Astrocyte (in vitro differentiated cells and primary cell): ENCODE measurements around the gene DNAH2. TPM values are rescaled to one million over a fixed set of nuclear protein-coding genes. Genes with fewer than 3 reads are reported as not detected.

Experiments used
- DNase-seq: peaks from one replicate; pipeline ENCODE4 v3.0.0-alpha.2; 2010; ENCODE audit warnings: low read depth
- FAIRE-seq: peaks from 2 replicates; lab custom pipeline; 2011; peaks lifted over from hg19 to GRCh38; lab: Jason Lieb, UNC
- H2AFZ ChIP-seq: 2 replicates; pipeline ENCODE4 v1.6.0; 2012; ENCODE audit warnings: low read depth, low read length, inconsistent platforms
- H3K27ac ChIP-seq: 2 replicates; pipeline ENCODE4 v1.5.1; 2011; ENCODE audit warnings: low read depth, low read length, inconsistent platforms
- H3K27me3 ChIP-seq: 2 replicates; pipeline ENCODE4 v1.6.0; 2011; ENCODE audit warnings: low read length, inconsistent platforms; ENCODE audit not compliant: insufficient read depth
- H3K36me3 ChIP-seq: 2 replicates; pipeline ENCODE4 v1.5.1; 2011; ENCODE audit warnings: low read length, inconsistent platforms; ENCODE audit not compliant: insufficient read depth
- H3K4me1 ChIP-seq: 2 replicates; pipeline ENCODE4 v1.5.1; 2011; ENCODE audit warnings: low read length, inconsistent platforms; ENCODE audit not compliant: insufficient read depth
- H3K4me2 ChIP-seq: 2 replicates; pipeline ENCODE4 v1.6.0; 2012; ENCODE audit warnings: low read length, inconsistent platforms
- H3K4me3 ChIP-seq: 2 replicates; pipeline ENCODE4 v1.5.1; 2011; ENCODE audit warnings: low read depth, mild to moderate bottlenecking, low read length, inconsistent platforms; ENCODE audit not compliant: insufficient read depth
- H3K79me2 ChIP-seq: 2 replicates; pipeline ENCODE4 v1.6.0; 2012; ENCODE audit warnings: mild to moderate bottlenecking, low read length, inconsistent platforms; ENCODE audit not compliant: insufficient read depth
- H3K9ac ChIP-seq: 2 replicates; pipeline ENCODE4 v1.6.0; 2012; ENCODE audit warnings: mild to moderate bottlenecking, low read length, inconsistent platforms
- H3K9me3 ChIP-seq: 2 replicates; pipeline ENCODE4 v1.5.1; 2012; ENCODE audit warnings: low read depth, mild to moderate bottlenecking, low read length, inconsistent platforms; ENCODE audit not compliant: insufficient read depth
- H4K20me1 ChIP-seq: 2 replicates; pipeline ENCODE4 v1.6.0; 2012; ENCODE audit warnings: low read length, inconsistent platforms; ENCODE audit not compliant: insufficient read depth
- H3K27ac Mint-ChIP-seq: one replicate; pipeline ENCODE4 v1.8.0; 2021; ENCODE audit warnings: mild to moderate bottlenecking, mixed read lengths; ENCODE audit not compliant: unreplicated experiment
- H3K27me3 Mint-ChIP-seq: one replicate; pipeline ENCODE4 v1.8.0; 2021; ENCODE audit warnings: low read depth, mixed read lengths; ENCODE audit not compliant: unreplicated experiment
- H3K36me3 Mint-ChIP-seq: one replicate; pipeline ENCODE4 v1.8.0; 2021; ENCODE audit warnings: low read depth, mixed read lengths; ENCODE audit not compliant: unreplicated experiment
- H3K4me1 Mint-ChIP-seq: one replicate; pipeline ENCODE4 v1.8.0; 2021; ENCODE audit warnings: low read depth, mixed read lengths; ENCODE audit not compliant: unreplicated experiment
- H3K4me3 Mint-ChIP-seq: one replicate; pipeline ENCODE4 v1.8.0; 2021; ENCODE audit warnings: mild to moderate bottlenecking, moderate library complexity, mixed read lengths; ENCODE audit not compliant: unreplicated experiment
- H3K9me3 Mint-ChIP-seq: one replicate; pipeline ENCODE4 v1.8.0; 2021; ENCODE audit warnings: mild to moderate bottlenecking, mixed read lengths; ENCODE audit not compliant: unreplicated experiment
- EZH2 ChIP-seq: IDR thresholded peaks from 2 replicates; pipeline ENCODE4 v1.6.1; 2012; ENCODE audit warnings: mild to moderate bottlenecking, low read length, inconsistent platforms; ENCODE audit not compliant: insufficient read depth
- total RNA-seq: library from RNA; stranded (reverse); gene quantifications from 2 replicates; pipeline ENCODE4 v1.2.1, GENCODE V29; 2021
- TF ChIP-seq, protein P1 (sequence below): IDR thresholded peaks from 2 replicates; pipeline ENCODE4 v1.5.1; 2011; ENCODE audit warnings: low read depth, mild to moderate bottlenecking, inconsistent platforms, low read length, moderate library complexity; ENCODE audit not compliant: insufficient read depth

DNAH2 gene
- total RNA-seq, 1 donor from 2014 or later = 0.11 TPM

DNA sequence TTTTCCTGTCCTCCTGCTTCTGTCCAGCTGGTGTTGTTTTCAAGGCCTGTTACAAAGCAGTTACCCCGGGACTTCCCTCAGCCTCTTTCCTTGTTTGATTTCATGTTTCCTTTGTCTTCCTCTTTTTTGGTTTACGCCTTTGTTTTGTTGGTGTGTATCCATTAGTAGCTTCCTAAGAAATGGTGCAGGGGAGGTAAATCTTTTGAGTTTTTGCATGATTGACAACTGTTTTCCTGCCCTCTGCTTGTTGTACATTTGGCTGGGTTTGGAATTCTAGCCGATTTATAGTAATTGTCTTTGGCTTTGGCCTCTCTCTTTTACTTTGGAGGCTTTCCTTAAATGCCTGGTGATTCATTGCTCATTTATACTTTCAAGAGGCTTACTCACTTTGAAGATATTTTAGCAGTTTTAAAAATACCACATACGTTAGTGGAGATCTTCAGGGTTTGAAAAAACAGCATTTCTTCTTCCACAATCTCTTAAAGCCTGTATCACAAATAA lies 32.8 kb downstream of the DNAH2 start:
- TF ChIP-seq, protein P1, sequence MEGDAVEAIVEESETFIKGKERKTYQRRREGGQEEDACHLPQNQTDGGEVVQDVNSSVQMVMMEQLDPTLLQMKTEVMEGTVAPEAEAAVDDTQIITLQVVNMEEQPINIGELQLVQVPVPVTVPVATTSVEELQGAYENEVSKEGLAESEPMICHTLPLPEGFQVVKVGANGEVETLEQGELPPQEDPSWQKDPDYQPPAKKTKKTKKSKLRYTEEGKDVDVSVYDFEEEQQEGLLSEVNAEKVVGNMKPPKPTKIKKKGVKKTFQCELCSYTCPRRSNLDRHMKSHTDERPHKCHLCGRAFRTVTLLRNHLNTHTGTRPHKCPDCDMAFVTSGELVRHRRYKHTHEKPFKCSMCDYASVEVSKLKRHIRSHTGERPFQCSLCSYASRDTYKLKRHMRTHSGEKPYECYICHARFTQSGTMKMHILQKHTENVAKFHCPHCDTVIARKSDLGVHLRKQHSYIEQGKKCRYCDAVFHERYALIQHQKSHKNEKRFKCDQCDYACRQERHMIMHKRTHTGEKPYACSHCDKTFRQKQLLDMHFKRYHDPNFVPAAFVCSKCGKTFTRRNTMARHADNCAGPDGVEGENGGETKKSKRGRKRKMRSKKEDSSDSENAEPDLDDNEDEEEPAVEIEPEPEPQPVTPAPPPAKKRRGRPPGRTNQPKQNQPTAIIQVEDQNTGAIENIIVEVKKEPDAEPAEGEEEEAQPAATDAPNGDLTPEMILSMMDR = no peak
- no peak for TF ChIP-seq EZH2
- H3K36me3 Mint-ChIP-seq = peaks cover 12% of the 10 kb centered on the region
- Histone ChIP-seq H3K79me2 (no peaks in the 10 kb centered on the region), H3K4me3 (no peak overlapping the region), H3K27me3 (no peaks in the 10 kb centered on the region), H3K36me3 (no peaks in the 10 kb centered on the region), H2AFZ (peak overlapping the region; percentile 42), H3K9me3 (no peaks in the 10 kb centered on the region), H3K4me2 (peak overlapping the region; percentile 78), H3K27ac (peak overlapping the region; percentile 74), H3K9ac (peak overlapping the region; percentile 54), H4K20me1 (no peaks in the 10 kb centered on the region), H3K4me1 (peaks cover 30% of the 10 kb centered on the region)
- DNase-seq (peak; percentile 90), FAIRE-seq (peak; percentile 90)
- peaks cover 11% of the 10 kb centered on the region for H3K4me1 Mint-ChIP-seq
- H3K4me3 Mint-ChIP-seq = peak overlapping the region; percentile 1
- H3K27me3 Mint-ChIP-seq = peaks cover 20% of the 10 kb centered on the region
- peak overlapping the region; percentile 68 for H3K27ac Mint-ChIP-seq
- H3K9me3 Mint-ChIP-seq = peaks cover 18% of the 10 kb centered on the region

DNA sequence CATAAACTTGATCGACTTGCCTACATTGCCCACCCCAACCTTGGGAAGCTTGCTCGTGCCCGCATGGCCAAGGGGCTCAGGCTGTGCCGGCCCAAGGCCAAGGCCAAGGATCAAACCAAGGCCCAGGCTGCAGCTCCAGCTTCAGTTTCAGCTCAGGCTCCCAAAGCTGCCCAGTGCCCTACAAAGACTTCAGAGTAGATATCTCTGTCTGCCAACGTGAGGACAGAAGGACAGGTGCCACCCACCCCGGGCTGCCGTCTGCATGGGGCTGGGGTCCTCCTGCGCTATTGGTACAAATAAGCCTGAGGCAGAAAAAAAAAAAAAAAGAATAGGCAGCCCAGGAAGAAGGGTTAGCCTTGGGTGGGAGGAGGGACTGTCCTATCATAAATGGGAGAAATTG lies 37.1 kb downstream of the DNAH2 start:
- H3K4me3 Mint-ChIP-seq = no peak overlapping the region
- Histone ChIP-seq H3K27me3 (no peaks in the 10 kb centered on the region), H3K9me3 (no peaks in the 10 kb centered on the region), H3K4me2 (no peak overlapping the region), H2AFZ (no peak overlapping the region), H3K4me3 (no peak overlapping the region), H4K20me1 (no peaks in the 10 kb centered on the region), H3K27ac (no peak overlapping the region), H3K36me3 (no peaks in the 10 kb centered on the region), H3K9ac (no peak overlapping the region), H3K4me1 (peaks cover 8% of the 10 kb centered on the region), H3K79me2 (no peaks in the 10 kb centered on the region)
- DNase-seq = no peak
- H3K27me3 Mint-ChIP-seq = peaks cover 37% of the 10 kb centered on the region
- FAIRE-seq = no peak
- no peaks in the 10 kb centered on the region for H3K4me1 Mint-ChIP-seq
- H3K27ac Mint-ChIP-seq = no peak overlapping the region
- H3K36me3 Mint-ChIP-seq = peaks cover 12% of the 10 kb centered on the region
- no peak for TF ChIP-seq EZH2
- TF ChIP-seq, protein P1 = no peak
- peaks cover 18% of the 10 kb centered on the region for H3K9me3 Mint-ChIP-seq

DNA sequence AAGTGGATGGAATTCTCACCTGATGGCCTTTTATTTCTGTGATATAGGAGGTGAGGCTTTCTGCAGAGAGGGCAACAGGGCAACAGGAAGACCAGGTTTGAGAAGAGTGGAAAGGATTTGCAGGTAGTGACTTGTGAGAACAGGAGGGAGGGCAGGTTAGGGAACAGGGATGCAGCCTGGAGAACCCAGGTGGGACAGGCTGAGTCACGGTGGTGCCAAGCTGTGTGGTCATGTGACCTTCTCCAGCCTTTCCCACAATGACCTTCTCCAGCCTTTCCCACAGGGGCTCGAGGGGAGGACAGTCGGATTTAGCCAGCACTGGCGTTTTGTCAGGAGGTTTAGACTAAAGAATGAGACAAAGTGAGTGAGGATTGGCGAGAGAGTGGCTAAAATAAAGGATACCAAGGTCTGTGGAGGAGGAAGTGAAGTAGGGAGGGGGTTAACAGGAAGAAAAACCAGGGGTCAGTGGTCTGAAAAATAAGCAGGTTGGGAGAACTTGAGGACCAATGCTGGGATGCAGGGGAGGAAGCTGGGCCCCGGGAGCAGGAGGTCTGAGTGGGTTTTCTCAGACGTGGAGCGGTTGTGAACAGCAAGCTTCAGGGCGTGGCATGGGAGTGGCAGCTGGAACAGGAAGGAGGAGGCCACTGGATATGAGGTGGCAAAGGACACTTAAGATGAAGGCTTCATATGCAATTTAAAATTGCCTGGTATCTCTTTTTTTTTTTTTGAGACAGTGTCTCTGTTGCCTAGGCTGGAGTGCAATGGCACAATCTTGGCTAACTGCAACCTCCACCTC lies 37.7 kb downstream of the DNAH2 start:
- FAIRE-seq (no peak), DNase-seq (no peak)
- TF ChIP-seq, protein P1 = no peak
- no peak for TF ChIP-seq EZH2
- H3K9me3 Mint-ChIP-seq = peaks cover 15% of the 10 kb centered on the region
- H4K20me1 ChIP-seq = no peaks in the 10 kb centered on the region
- no peak overlapping the region for H3K4me3 ChIP-seq
- peaks cover 9% of the 10 kb centered on the region for H3K36me3 Mint-ChIP-seq
- H3K4me1 ChIP-seq = peaks cover 4% of the 10 kb centered on the region
- H2AFZ ChIP-seq = no peak overlapping the region
- H3K27me3 Mint-ChIP-seq = peaks cover 37% of the 10 kb centered on the region
- H3K27me3 ChIP-seq = no peaks in the 10 kb centered on the region
- H3K4me1 Mint-ChIP-seq = no peaks in the 10 kb centered on the region
- no peak overlapping the region for H3K4me3 Mint-ChIP-seq
- no peaks in the 10 kb centered on the region for H3K9me3 ChIP-seq
- H3K9ac ChIP-seq = no peak overlapping the region
- no peak overlapping the region for H3K27ac Mint-ChIP-seq
- no peaks in the 10 kb centered on the region for H3K36me3 ChIP-seq
- H3K27ac ChIP-seq = no peak overlapping the region
- no peak overlapping the region for H3K4me2 ChIP-seq
- H3K79me2 ChIP-seq = no peaks in the 10 kb centered on the region
